GM12875 (cell line): ENCODE data around the gene RAB30.

Experiments
- H3K4me3 ChIP-seq: one replicate; pipeline ENCODE4 v1.5.1; 2011; ENCODE audit warnings: low read depth, low read length, control low read depth
- CTCF ChIP-seq: IDR thresholded peaks from 2 replicates; pipeline ENCODE4 v1.5.1; 2011; ENCODE audit warnings: low read depth, mild to moderate bottlenecking, control low read depth, inconsistent platforms, low read length, moderate library complexity, borderline replicate concordance; ENCODE audit not compliant: insufficient read depth

RAB30 gene

GRCh38 chr11:82942376-82942775 is 129.3 kb downstream of the RAB30 start:
- no peak for TF ChIP-seq CTCF
- H3K4me3 ChIP-seq, result no peak overlapping the region

GRCh38 chr11:82939456-82939855 is 132.2 kb downstream of the RAB30 start:
- TF ChIP-seq CTCF, result no peak
- H3K4me3 ChIP-seq, result no peak overlapping the region

- no peak for TF ChIP-seq CTCF
- H3K4me3 ChIP-seq, result no peak overlapping the region
Measured at GRCh38 chr11:82937554-82937953, 134.1 kb downstream of the RAB30 start.

GRCh38 chr11:82936261-82936660 is 135.4 kb downstream of the RAB30 start:
- TF ChIP-seq CTCF, result no peak
- no peak overlapping the region for H3K4me3 ChIP-seq

GRCh38 chr11:82932564-82932963 is 139.1 kb downstream of the RAB30 start:
- no peak for TF ChIP-seq CTCF
- no peak overlapping the region for H3K4me3 ChIP-seq

GRCh38 chr11:82930734-82931133 is 141.0 kb downstream of the RAB30 start:
- no peak overlapping the region for H3K4me3 ChIP-seq
- no peak for TF ChIP-seq CTCF

- TF ChIP-seq CTCF, result no peak
- no peak overlapping the region for H3K4me3 ChIP-seq
Measured at GRCh38 chr11:82930229-82930628, 141.5 kb downstream of the RAB30 start.
